Neural cell (in vitro differentiated cells): ENCODE results near the gene RUNX3.

Experiments
- CTCF ChIP-seq: fragments of 450-650 bp; IDR thresholded peaks from 2 replicates; pipeline ENCODE4 v1.5.1; 2014; ENCODE audit warnings: antibody characterized with exemption, mild to moderate bottlenecking, moderate library complexity; ENCODE audit not compliant: poor library complexity, severe bottlenecking
- EP300 ChIP-seq: fragments of 450-650 bp; conservative IDR thresholded peaks from 2 replicates; pipeline ENCODE4 v1.6.1; 2014; ENCODE audit warnings: antibody characterized with exemption, mild to moderate bottlenecking, moderate library complexity; ENCODE audit not compliant: poor library complexity, severe bottlenecking
- EZH2 ChIP-seq: fragments of 200-600, 300-800 bp; shearing (Covaris generic), sonication (generic); IDR thresholded peaks from 2 replicates; pipeline ENCODE4 v1.6.1; 2014; ENCODE audit warnings: antibody characterized with exemption, low read length, borderline replicate concordance, mild to moderate bottlenecking; ENCODE audit not compliant: insufficient read depth, poor library complexity, severe bottlenecking
- MXI1 ChIP-seq: fragments of 450-650 bp; conservative IDR thresholded peaks from 2 replicates; pipeline ENCODE4 v1.6.1; 2014; ENCODE audit warnings: antibody characterized with exemption, mild to moderate bottlenecking; ENCODE audit not compliant: poor library complexity, severe bottlenecking
- POLR2AphosphoS5 ChIP-seq: IDR thresholded peaks from 2 replicates; pipeline ENCODE4 v1.6.1; 2012
- RAD21 ChIP-seq: fragments of 450-650 bp; conservative IDR thresholded peaks from 2 replicates; pipeline ENCODE4 v1.6.1; 2014; ENCODE audit warnings: antibody characterized with exemption, mild to moderate bottlenecking, moderate library complexity
- REST ChIP-seq: IDR thresholded peaks from 2 replicates; pipeline ENCODE4 v1.6.1; 2012; ENCODE audit warnings: borderline replicate concordance
- SMC3 ChIP-seq: fragments of 450-650 bp; conservative IDR thresholded peaks from 2 replicates; pipeline ENCODE4 v1.6.1; 2014; ENCODE audit warnings: antibody characterized with exemption, mild to moderate bottlenecking, moderate library complexity; ENCODE audit not compliant: poor library complexity
- TAF1 ChIP-seq: IDR thresholded peaks from 2 replicates; pipeline ENCODE4 v1.6.1; 2012; ENCODE audit warnings: low read depth

- TF ChIP-seq POLR2AphosphoS5 = no peak
- no peak for TF ChIP-seq CTCF
- TF ChIP-seq EZH2 = no peak
- no peak for TF ChIP-seq EP300
- no peak for TF ChIP-seq SMC3
- no peak for TF ChIP-seq RAD21
- no peak for TF ChIP-seq TAF1
- no peak for TF ChIP-seq REST
- no peak for TF ChIP-seq MXI1
These were observed 48.4 kb upstream of the RUNX3 start for GRCh38 chr1:24978383-24979032.
